IPS-18a (cell line): ENCODE measurements around the gene SHB.

ENCODE experiments used
- H3K27ac ChIP-seq: one replicate; pipeline ENCODE4 v1.5.1; 2013; ENCODE audit warnings: low read length
- H3K27me3 ChIP-seq: one replicate; pipeline ENCODE4 v1.6.1; 2013; ENCODE audit warnings: mild to moderate bottlenecking, low read length; ENCODE audit not compliant: control insufficient read depth, insufficient read depth
- H3K36me3 ChIP-seq: one replicate; pipeline ENCODE4 v1.6.1; 2013; ENCODE audit warnings: low read depth, low read length; ENCODE audit not compliant: control insufficient read depth
- H3K4me1 ChIP-seq: one replicate; pipeline ENCODE4 v1.6.1; 2013; ENCODE audit warnings: low read depth, low read length; ENCODE audit not compliant: control insufficient read depth
- H3K4me3 ChIP-seq: one replicate; pipeline ENCODE4 v1.5.1; 2013; ENCODE audit warnings: low read length
- H3K9ac ChIP-seq: one replicate; pipeline ENCODE4 v1.6.1; 2013; ENCODE audit warnings: mild to moderate bottlenecking, low read length, moderate library complexity
- H3K9me3 ChIP-seq: one replicate; pipeline ENCODE4 v1.6.1; 2013; ENCODE audit warnings: low read depth, low read length; ENCODE audit not compliant: control insufficient read depth

SHB gene

GRCh38 chr9:38059233-38059936, 9.6 kb downstream of the SHB start:
- Histone ChIP-seq H3K27me3 (no peaks in the 10 kb centered on the region), H3K4me3 (no peak overlapping the region), H3K36me3 (no peaks in the 10 kb centered on the region), H3K4me1 (peaks cover 22% of the 10 kb centered on the region), H3K27ac (no peak overlapping the region), H3K9ac (no peak overlapping the region), H3K9me3 (no peaks in the 10 kb centered on the region)

DNA sequence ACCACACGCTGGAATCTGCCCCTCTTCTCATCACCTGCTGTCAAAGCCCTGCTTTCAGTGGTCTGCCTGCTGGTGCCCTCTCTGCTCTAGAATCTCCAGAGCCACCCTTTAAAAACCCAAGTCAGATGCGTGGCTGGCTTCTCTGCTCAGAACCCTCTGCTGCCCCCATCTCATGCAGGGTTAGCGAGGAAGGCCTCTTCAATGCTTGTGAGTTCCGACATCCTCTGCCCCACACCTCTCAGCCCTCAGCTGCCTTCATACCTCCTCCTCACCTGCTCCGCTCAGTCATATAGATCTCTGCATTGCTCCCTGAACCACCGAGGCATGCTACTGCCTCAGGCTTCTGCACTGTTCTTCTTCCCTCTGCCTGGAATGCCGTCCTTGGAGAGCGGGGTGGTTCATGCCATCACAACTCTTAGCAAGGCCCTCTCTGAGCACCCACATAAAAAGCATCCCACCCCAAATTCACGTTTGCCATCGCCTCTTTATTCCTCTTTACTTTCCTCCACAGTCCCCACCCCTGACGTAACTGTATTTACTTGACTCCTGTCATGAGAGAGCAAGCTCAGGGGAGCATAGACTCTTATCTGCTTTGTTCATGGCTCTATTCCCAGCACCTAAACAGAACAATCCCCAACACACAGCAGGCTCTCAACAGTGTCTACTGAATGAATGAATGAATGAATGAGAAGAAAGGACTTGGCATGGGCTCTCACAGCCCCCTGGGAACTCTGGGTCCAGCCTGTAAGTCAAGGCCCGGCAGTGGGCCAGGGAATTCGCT, 10.4 kb downstream of the SHB start:
- Histone ChIP-seq H3K4me3 (no peak overlapping the region), H3K27ac (no peak overlapping the region), H3K4me1 (peaks cover 22% of the 10 kb centered on the region), H3K9ac (no peak overlapping the region), H3K36me3 (no peaks in the 10 kb centered on the region), H3K27me3 (no peaks in the 10 kb centered on the region), H3K9me3 (no peaks in the 10 kb centered on the region)

- peaks cover 18% of the 10 kb centered on the region for H3K4me1 ChIP-seq
- H3K27ac ChIP-seq, result no peak overlapping the region
- no peaks in the 10 kb centered on the region for H3K9me3 ChIP-seq
- no peak overlapping the region for H3K4me3 ChIP-seq
- H3K36me3 ChIP-seq, result no peaks in the 10 kb centered on the region
- no peaks in the 10 kb centered on the region for H3K27me3 ChIP-seq
- no peak overlapping the region for H3K9ac ChIP-seq
Measured at GRCh38 chr9:38057416-38058195, 11.4 kb downstream of the SHB start.

- Histone ChIP-seq H3K27ac (no peak overlapping the region), H3K9me3 (no peaks in the 10 kb centered on the region), H3K27me3 (no peaks in the 10 kb centered on the region), H3K4me1 (peaks cover 27% of the 10 kb centered on the region), H3K4me3 (no peak overlapping the region), H3K9ac (no peak overlapping the region), H3K36me3 (no peaks in the 10 kb centered on the region)
Measured at GRCh38 chr9:38054653-38055052, 14.4 kb downstream of the SHB start.

DNA sequence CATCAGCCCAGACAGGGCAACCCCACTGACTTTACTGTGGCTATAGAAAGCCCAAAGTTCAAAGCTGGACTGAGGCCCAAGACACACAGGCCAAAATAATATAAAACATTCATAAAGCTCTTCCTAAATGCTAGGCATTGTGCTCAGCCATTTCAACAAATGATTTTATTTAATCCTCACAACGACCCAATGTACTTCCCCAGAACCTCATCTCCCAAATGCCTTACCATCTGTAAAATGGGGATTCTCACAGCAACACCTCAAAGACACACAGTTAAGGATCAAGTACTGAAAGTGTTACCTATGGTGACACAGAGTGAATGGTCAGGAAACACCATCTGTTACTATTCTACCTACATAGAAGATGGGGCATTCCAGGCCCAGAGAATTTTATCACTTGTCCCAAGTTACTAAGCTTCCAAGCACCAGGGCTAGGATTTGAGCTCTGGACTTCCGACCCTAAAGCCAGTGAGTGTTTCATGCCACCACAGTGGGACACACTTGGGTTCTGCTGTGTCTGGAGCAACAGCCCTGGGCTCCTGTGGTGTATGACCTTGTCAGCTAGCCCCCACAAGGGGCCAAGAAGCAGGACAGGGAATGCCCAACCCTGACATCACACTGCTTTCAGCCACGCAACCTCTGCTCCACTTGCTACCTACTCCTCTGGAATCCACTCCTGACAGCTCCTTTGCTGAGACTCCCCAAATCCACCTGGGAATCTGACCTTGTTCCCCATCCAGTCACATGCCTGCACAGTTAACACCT, 15.1 kb downstream of the SHB start:
- no peak overlapping the region for H3K4me3 ChIP-seq
- no peaks in the 10 kb centered on the region for H3K9me3 ChIP-seq
- no peak overlapping the region for H3K27ac ChIP-seq
- H3K4me1 ChIP-seq, result peaks cover 24% of the 10 kb centered on the region
- H3K36me3 ChIP-seq, result no peaks in the 10 kb centered on the region
- no peak overlapping the region for H3K9ac ChIP-seq
- H3K27me3 ChIP-seq, result no peaks in the 10 kb centered on the region

DNA sequence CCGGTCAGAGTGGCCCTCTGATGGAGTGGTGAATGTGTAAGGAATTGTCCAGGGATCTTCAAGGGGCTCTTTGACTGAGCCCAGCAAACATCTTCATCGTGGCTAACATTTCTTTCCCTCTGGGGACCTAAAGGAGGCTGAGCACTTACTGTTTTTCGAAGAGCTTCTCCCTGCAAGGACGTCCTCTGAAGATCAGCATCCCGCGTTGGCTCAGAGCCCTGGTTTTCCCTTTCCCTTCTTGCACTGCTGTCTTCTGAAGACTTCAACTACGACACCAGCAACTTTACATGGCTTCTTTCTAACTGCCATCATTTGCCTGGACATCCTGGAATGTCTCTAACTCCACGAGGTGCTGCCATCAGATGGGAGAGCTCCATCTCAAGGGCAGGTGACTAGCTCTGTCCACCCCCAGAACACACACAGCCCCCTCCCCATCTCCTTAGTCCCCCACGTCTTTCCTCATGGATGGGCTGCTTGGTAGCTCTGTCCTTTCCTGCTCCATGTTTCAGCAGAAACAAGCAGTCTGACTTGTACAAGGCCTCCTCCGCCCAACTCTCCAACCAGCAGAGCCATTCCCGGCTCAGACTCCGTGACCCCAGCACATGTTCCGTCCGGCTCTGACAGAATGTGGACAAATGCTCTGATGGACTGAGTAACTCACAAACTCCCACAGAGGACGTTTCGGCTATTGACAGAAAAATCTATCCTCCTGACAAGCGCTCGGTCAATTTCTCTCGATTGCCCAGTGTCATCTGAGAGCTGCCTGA, 17.1 kb downstream of the SHB start:
- no peak overlapping the region for H3K27ac ChIP-seq
- peaks cover 32% of the 10 kb centered on the region for H3K4me1 ChIP-seq

GRCh38 chr9:38048316-38048969, 20.6 kb downstream of the SHB start:
- H3K36me3 ChIP-seq, result no peaks in the 10 kb centered on the region
- H3K27ac ChIP-seq, result no peak overlapping the region
- no peaks in the 10 kb centered on the region for H3K9me3 ChIP-seq
- no peak overlapping the region for H3K4me3 ChIP-seq
- peaks cover 38% of the 10 kb centered on the region for H3K4me1 ChIP-seq
- H3K27me3 ChIP-seq, result no peaks in the 10 kb centered on the region
- H3K9ac ChIP-seq, result no peak overlapping the region

More for the DNA sequence above, 17.1 kb downstream of the SHB start:
- Histone ChIP-seq H3K36me3 (no peaks in the 10 kb centered on the region), H3K4me3 (no peak overlapping the region), H3K9ac (no peak overlapping the region), H3K9me3 (no peaks in the 10 kb centered on the region), H3K27me3 (no peaks in the 10 kb centered on the region)

DNA sequence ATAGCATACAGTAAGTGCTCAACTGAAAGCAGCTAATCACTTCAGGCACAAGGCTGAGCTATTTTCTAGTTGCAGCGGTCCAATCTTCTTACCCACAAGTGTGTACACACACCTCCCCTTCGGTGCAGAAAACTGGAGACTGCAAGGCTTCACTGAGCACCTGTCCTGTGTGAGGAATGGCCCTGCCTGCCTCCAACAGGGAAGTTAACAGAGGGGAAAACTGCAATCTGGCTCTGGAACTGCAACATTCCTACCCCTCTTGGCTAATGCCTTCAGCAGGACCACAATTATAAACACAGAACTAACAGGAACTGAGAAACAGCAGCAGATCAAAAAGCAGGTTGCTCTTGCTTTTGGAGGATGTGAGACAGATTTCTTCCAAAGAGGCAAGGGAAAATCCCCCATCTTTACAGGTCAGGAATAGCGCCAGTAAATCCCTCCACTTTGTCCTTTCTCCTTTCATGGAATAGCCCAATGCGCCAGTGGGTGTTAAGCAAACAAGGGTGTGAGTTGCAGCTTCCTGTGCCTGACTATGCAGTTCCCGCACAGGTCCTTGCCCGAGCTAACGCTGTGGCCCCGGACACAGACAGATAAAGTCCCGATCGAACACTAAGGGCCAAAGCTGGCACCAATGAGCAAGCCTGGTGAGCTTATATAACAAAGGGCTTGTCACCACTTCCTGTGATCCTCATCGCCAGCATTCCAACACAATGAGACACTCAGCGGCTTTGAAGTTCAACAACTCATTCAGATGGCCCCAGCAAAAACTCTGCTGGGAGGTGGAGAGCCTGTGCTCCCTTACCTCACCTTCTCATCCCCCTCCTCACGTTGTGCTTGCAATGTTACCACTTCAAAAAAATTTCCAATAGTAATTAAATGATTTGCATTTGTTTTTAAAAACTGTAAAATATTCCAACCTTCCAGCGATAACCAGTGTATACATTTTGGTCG, 21.5 kb downstream of the SHB start:
- no peaks in the 10 kb centered on the region for H3K9me3 ChIP-seq
- H3K4me3 ChIP-seq, result peak overlapping the region; percentile 26
- H3K4me1 ChIP-seq, result peaks cover 41% of the 10 kb centered on the region
- H3K27me3 ChIP-seq, result no peaks in the 10 kb centered on the region
- H3K27ac ChIP-seq, result peak overlapping the region; percentile 78
- H3K36me3 ChIP-seq, result no peaks in the 10 kb centered on the region
- H3K9ac ChIP-seq, result peak overlapping the region; percentile 64

DNA sequence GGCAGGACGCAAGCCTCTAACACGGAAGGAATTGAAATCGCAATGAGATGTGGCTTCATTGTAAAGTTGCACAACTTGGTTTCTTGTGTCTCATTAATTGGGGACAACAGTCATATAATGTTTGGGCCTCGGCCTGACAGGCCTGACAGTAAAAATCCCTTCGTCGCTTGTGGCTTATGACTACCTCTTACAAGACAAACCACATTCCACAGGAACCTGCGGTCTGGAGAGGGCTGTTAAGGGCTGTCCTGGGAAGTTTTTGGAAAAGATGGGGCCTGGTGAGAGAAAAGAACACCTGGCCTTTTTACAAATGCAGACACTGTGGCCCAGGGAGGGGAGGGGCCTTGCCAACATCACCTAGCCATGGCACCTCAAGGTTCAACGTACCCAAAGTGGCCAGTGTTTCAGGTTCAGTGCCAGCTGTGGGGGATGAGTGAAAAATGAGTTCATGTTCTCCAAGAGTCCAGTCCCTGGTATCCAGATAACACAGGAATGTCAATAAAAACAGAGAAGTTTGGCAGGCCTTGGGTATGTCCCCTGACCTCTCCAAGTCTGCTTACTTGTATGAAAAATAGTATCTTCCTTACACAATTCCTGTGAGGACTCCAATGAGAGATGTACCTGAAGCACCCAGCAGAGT, 22.2 kb downstream of the SHB start:
- Histone ChIP-seq H3K36me3 (no peaks in the 10 kb centered on the region), H3K27ac (peak overlapping the region; percentile 78), H3K4me1 (peaks cover 48% of the 10 kb centered on the region), H3K27me3 (no peaks in the 10 kb centered on the region), H3K4me3 (peak overlapping the region; percentile 26), H3K9ac (peak overlapping the region; percentile 64), H3K9me3 (no peaks in the 10 kb centered on the region)
